Measurements from ENCODE around the gene C1orf56. TPM values are rescaled to one million over a fixed set of nuclear protein-coding genes. Genes with fewer than 3 reads are reported as not detected.
"Not testable (repeated sequence)": the region's sequence is repeated elsewhere in the genome, so short reads cannot be mapped to it uniquely, and the experiment has no call there.

Gene C1orf56
- total RNA-seq, 1 donor from 2014 or later, result 1.2 TPM

- peak; percentile 96 for DNase-seq
- H3K4me1 Mint-ChIP-seq, result peaks cover 62% of the 10 kb centered on the region
- intact Hi-C loops (cut with micrococcal nuclease), result loop anchor here (1.0 to 5.0 kb wide), 7 partner anchors 11 to 497 kb away; partner anchors contain the start of genes ARNT, ENSA, GABPB2 and TNFAIP8L2
- peak within 1 kb of the TSS; percentile 99 for H3K4me3 Mint-ChIP-seq
- no peaks in the 10 kb centered on the region for H3K9me3 Mint-ChIP-seq
- peaks cover 48% of the 10 kb centered on the region for H3K36me3 Mint-ChIP-seq (ENCODE audit: low read depth)
- peak within 1 kb of the TSS; percentile 99 for H3K27ac Mint-ChIP-seq
- H3K27me3 Mint-ChIP-seq, result no peaks in the 10 kb centered on the region
These were observed 11.8 kb downstream of the C1orf56 start, which contains the start of gene CDC42SE1 for GRCh38 chr1:151059109-151060006. CDC42SE1 (minus strand) TSS chr1:151059622; CDS start chr1:151055730, 3,892 bp downstream.

- peaks cover 41% of the 10 kb centered on the region for H3K36me3 Mint-ChIP-seq (ENCODE audit: low read depth)
- peak within 1 kb of the TSS; percentile 99 for H3K27ac Mint-ChIP-seq
- peak; percentile 79 for DNase-seq
- H3K4me3 Mint-ChIP-seq, result peak within 1 kb of the TSS; percentile 99
- no peaks in the 10 kb centered on the region for H3K9me3 Mint-ChIP-seq
- H3K27me3 Mint-ChIP-seq, result no peaks in the 10 kb centered on the region
- H3K4me1 Mint-ChIP-seq, result peaks cover 56% of the 10 kb centered on the region
- intact Hi-C loops (cut with micrococcal nuclease), result no loop called here
These were observed 12.6 kb downstream of the C1orf56 start, which contains the start of gene MLLT11 for GRCh38 chr1:151060007-151060656. MLLT11 (plus strand) TSS chr1:151060397; CDS start chr1:151067225, 6,828 bp downstream.

GRCh38 chr1:151060657-151061421, 13.3 kb downstream of the C1orf56 start:
- Mint-ChIP-seq H3K9me3 (no peaks in the 10 kb centered on the region), H3K27ac (peak overlapping the region; percentile 99), H3K36me3 (ENCODE audit: low read depth) (peaks cover 34% of the 10 kb centered on the region), H3K4me3 (peak overlapping the region; percentile 99), H3K27me3 (no peaks in the 10 kb centered on the region), H3K4me1 (peaks cover 49% of the 10 kb centered on the region)
- intact Hi-C loops (cut with micrococcal nuclease), result no loop called here
- DNase-seq, result no peak

DNA sequence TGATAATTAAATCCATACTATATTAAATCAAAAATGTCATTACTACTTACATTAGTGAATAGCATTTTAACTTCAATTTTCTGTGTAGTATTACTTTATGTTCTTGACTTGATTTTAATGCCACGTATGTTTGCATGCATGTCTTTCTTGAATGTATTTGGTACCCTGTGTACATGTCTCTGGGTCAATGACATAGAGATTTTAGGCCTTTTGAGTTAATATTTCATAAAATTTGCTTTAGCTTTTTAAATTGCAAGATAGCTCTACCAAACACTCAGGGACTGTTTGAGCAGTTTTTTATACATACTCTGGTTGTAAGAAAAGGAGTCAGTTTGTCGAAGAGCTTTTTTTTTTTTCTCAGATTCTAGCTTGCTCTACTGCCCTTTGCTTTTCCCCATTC, 14.2 kb downstream of the C1orf56 start:
- no peak for DNase-seq
- intact Hi-C loops (cut with micrococcal nuclease), result no loop called here
- Mint-ChIP-seq H3K4me3 (no peak overlapping the region), H3K27me3 (no peaks in the 10 kb centered on the region), H3K27ac (no peak overlapping the region), H3K36me3 (ENCODE audit: low read depth) (peaks cover 29% of the 10 kb centered on the region), H3K9me3 (no peaks in the 10 kb centered on the region), H3K4me1 (peaks cover 40% of the 10 kb centered on the region)

GRCh38 chr1:151062741-151063371, 15.3 kb downstream of the C1orf56 start:
- Mint-ChIP-seq H3K27ac (peak overlapping the region; percentile 63), H3K4me1 (peaks cover 29% of the 10 kb centered on the region), H3K27me3 (no peaks in the 10 kb centered on the region), H3K9me3 (no peaks in the 10 kb centered on the region), H3K4me3 (no peak overlapping the region), H3K36me3 (ENCODE audit: low read depth) (peaks cover 21% of the 10 kb centered on the region)
- intact Hi-C loops (cut with micrococcal nuclease), result no loop called here
- DNase-seq, result no peak

DNA sequence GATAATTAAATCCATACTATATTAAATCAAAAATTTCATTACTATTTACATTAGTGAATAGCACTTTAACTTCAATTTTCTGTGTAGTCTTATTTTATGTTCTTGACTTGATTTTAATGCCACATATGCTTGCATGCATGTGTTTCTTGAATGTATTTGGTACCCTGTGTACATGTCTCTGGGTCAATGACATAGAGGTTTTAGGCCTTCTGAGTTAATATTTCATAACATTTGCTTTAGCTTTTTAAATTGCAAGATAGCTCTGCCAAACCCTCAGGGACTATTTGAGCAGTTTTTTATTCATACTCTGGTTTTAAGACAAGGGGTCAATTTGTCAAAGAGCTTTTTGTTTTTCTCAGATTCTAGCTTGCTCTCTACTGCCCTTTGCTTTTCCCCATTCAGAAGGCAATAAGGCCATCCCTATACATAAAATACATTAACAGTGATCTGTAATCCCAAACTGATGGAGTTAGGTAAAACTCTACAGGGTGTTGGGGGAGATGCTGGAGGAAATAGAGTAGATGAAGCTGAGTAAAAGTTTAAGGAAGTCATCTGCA, 17.6 kb downstream of the C1orf56 start:
- H3K27me3 Mint-ChIP-seq, result no peaks in the 10 kb centered on the region
- intact Hi-C loops (cut with micrococcal nuclease), result no loop called here
- H3K27ac Mint-ChIP-seq, result no peak overlapping the region
- peaks cover 10% of the 10 kb centered on the region for H3K36me3 Mint-ChIP-seq (ENCODE audit: low read depth)
- no peak for DNase-seq
- no peaks in the 10 kb centered on the region for H3K9me3 Mint-ChIP-seq
- H3K4me3 Mint-ChIP-seq, result no peak overlapping the region
- H3K4me1 Mint-ChIP-seq, result peaks cover 27% of the 10 kb centered on the region

DNA sequence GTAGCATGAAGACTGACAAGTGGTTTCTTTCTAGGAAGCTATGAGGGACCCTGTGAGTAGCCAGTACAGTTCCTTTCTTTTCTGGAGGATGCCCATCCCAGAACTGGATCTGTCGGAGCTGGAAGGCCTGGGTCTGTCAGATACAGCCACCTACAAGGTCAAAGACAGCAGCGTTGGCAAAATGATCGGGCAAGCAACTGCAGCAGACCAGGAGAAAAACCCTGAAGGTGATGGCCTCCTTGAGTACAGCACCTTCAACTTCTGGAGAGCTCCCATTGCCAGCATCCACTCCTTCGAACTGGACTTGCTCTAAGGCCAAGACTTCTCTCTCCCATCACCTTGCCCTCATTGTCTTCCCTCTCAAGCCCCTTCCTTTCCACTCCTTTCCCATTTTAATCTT, 19.6 kb downstream of the C1orf56 start:
- intact Hi-C loops (cut with micrococcal nuclease), result no loop called here
- no peak for DNase-seq
- Mint-ChIP-seq H3K4me3 (no peak overlapping the region), H3K9me3 (no peaks in the 10 kb centered on the region), H3K36me3 (ENCODE audit: low read depth) (peaks cover 10% of the 10 kb centered on the region), H3K27me3 (no peaks in the 10 kb centered on the region), H3K4me1 (peaks cover 15% of the 10 kb centered on the region), H3K27ac (no peak overlapping the region)

DNA sequence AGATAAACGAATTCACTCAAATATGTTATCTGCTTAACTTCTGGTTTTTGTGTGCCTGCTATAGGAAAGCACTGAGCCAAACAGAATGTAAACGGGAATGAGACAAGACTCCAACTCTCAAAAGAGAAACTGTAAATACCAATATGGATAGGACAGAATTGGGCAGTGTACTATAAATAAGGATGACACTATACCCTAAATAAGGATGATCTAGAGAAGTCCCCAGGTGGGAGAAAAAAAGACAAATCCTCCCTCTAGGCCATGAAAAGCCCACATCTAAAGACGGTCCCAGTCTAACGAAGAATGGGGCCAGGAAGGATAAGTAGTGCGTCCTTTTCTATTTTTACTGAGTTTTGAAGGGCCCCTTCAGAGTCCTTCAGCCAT, 21.5 kb downstream of the C1orf56 start:
- peaks cover 11% of the 10 kb centered on the region for H3K36me3 Mint-ChIP-seq (ENCODE audit: low read depth)
- intact Hi-C loops (cut with micrococcal nuclease), result no loop called here
- no peaks in the 10 kb centered on the region for H3K27me3 Mint-ChIP-seq
- H3K4me3 Mint-ChIP-seq, result peak overlapping the region; percentile 91
- H3K9me3 Mint-ChIP-seq, result no peaks in the 10 kb centered on the region
- DNase-seq, result no peak
- H3K27ac Mint-ChIP-seq, result peak overlapping the region; percentile 99
- H3K4me1 Mint-ChIP-seq, result peaks cover 17% of the 10 kb centered on the region

GRCh38 chr1:151070474-151071276, 23.1 kb downstream of the C1orf56 start, which contains the start of gene GABPB2:
GABPB2 (plus strand) TSS chr1:151070761; CDS start chr1:151088190, 17,429 bp downstream.
- Mint-ChIP-seq H3K9me3 (no peaks in the 10 kb centered on the region), H3K36me3 (ENCODE audit: low read depth) (peaks cover 14% of the 10 kb centered on the region), H3K27me3 (no peaks in the 10 kb centered on the region), H3K4me1 (peaks cover 17% of the 10 kb centered on the region), H3K27ac (peak within 1 kb of the TSS; percentile 99), H3K4me3 (peak within 1 kb of the TSS; percentile 91)
- DNase-seq, result peak; percentile 96
- intact Hi-C loops (cut with micrococcal nuclease), result loop anchor here (1.0 to 2.0 kb wide), 7 partner anchors 11 to 212 kb away; partner anchors contain the start of genes C1orf56, CDC42SE1, PRUNE1 and PSMD4

DNA sequence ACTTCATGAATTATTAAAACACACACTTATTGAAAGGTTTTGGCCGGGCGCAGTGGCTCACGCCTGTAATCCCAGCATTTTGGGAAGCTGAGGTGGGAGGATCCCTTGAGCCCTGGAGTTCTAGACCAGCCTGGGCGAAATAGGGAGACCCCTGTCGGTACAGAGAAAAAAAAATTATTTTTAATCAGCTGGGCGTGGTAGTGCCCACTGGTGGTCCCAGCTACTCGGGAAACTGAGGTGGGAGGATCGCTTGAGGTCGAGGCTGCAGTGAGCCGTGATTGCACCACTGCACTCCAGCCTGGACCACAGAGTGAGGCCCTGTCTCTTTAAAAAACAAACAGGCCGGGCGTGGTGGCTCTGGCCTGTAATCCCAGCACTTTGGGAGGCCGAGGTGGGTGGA, 24.7 kb downstream of the C1orf56 start:
- no peaks in the 10 kb centered on the region for H3K9me3 Mint-ChIP-seq
- intact Hi-C loops (cut with micrococcal nuclease), result no loop called here

DNA sequence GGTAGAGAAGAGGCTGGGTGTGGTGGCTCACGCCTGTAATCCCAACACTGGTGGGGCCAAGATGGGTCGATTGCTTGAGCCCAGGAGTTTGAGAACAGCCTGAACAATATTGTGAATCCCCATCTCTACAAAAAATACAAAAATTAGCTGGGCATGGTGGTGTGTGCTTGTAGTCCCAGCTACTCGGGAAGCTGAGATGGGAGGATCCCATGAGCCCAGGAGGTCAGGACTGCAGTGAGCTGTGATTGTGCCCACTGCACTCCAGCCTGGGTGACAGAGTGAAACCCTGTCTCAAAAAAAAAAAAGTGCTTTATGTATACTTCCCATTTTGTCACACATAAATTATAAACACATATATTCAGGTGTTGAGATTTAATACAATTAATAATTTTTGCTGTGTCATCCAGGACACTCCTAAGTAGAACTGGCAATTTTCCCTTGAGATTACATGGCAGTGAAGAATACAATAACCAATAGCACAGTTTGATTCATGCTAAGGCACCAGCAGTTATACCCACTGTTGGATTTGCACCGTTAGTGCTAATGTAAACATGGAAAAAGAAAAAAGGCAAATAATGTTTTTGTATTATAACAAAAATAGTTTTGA, 38.5 kb downstream of the C1orf56 start:
- no peak overlapping the region for H3K4me3 Mint-ChIP-seq
- H3K9me3 Mint-ChIP-seq, result no peaks in the 10 kb centered on the region
- H3K4me1 Mint-ChIP-seq, result no peaks in the 10 kb centered on the region
- intact Hi-C loops (cut with micrococcal nuclease), result no loop called here
- no peaks in the 10 kb centered on the region for H3K27me3 Mint-ChIP-seq
- H3K27ac Mint-ChIP-seq, result no peak overlapping the region
- H3K36me3 Mint-ChIP-seq (ENCODE audit: low read depth), result peaks cover 10% of the 10 kb centered on the region
- no peak for DNase-seq

More for the DNA sequence above, 24.7 kb downstream of the C1orf56 start:
- H3K4me3 Mint-ChIP-seq, result peak overlapping the region; percentile 91
- H3K36me3 Mint-ChIP-seq (ENCODE audit: low read depth), result peaks cover 10% of the 10 kb centered on the region
- H3K4me1 Mint-ChIP-seq, result peaks cover 17% of the 10 kb centered on the region
- DNase-seq, result no peak
- no peaks in the 10 kb centered on the region for H3K27me3 Mint-ChIP-seq
- H3K27ac Mint-ChIP-seq, result no peak overlapping the region

DNA sequence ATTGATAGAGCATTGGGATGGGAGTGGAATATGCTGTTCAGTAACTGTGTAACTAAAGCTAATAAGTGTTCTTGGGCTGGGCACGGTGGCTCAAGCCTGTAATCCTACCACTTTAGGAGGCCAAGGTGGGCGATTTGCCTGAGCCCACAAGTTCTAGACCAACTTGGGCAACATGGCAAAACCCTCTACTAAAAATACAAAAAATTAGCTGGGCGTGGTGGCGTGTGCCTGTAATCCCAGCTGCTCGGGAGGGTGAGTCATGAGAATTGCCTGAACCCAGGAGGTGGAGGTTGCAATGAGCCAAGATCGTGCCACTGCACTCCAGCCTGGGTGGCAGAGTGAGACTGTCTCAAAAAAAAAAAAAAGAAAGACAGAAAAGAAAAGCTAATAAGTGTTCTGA, 49.9 kb downstream of the C1orf56 start:
- H3K36me3 Mint-ChIP-seq (ENCODE audit: low read depth); DNase-seq; H3K27ac Mint-ChIP-seq; intact Hi-C loops (cut with micrococcal nuclease); H3K9me3 Mint-ChIP-seq; H3K27me3 Mint-ChIP-seq; H3K4me3 Mint-ChIP-seq; H3K4me1 Mint-ChIP-seq: not testable (repeated sequence)
